GM20000 (cell line): ENCODE measurements around the gene PTPN3.

Experiments used
- DNase-seq: peaks from one replicate; pipeline ENCODE4 v3.0.0; 2012; ENCODE audit warnings: low spot score
- TF ChIP-seq, protein P1 (sequence below): IDR thresholded peaks from 2 replicates; pipeline ENCODE4 v1.5.1; 2012; ENCODE audit warnings: mild to moderate bottlenecking, control low read depth; ENCODE audit errors: extremely low read depth, missing control alignments

The PTPN3 gene

DNA sequence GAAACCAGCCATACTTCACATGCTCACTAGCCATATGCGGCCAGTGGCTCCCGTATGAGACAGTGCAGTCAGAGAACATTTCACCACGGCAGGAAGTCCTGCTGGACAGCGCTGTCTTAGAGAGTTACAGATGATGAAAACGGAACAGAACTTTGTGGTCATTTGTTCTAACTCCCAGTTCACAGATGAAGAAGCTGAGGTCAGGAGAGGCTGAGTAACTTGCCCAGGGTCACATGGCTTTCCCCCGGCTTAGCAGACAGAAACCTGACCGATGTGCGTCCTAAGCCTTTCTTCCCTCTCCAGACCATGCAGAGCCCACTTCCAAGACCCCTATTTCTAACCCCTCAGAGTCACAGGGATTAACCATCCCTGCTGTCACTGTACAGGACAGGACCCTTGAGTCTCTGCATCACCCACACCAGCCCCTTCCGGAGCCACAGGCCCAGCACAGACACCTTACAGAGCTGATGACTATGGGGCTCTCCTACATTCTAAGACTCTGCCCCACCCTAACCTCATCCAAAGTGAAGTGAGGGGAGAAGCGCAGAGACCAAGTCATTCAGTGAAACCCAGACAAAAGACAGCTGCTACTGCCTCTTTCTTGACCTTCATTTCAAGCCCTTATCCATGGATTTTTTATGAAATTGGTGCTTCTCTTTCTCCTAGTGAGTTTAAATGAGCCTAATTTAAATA lies 86.9 kb downstream of the PTPN3 start:
- TF ChIP-seq, protein P1, sequence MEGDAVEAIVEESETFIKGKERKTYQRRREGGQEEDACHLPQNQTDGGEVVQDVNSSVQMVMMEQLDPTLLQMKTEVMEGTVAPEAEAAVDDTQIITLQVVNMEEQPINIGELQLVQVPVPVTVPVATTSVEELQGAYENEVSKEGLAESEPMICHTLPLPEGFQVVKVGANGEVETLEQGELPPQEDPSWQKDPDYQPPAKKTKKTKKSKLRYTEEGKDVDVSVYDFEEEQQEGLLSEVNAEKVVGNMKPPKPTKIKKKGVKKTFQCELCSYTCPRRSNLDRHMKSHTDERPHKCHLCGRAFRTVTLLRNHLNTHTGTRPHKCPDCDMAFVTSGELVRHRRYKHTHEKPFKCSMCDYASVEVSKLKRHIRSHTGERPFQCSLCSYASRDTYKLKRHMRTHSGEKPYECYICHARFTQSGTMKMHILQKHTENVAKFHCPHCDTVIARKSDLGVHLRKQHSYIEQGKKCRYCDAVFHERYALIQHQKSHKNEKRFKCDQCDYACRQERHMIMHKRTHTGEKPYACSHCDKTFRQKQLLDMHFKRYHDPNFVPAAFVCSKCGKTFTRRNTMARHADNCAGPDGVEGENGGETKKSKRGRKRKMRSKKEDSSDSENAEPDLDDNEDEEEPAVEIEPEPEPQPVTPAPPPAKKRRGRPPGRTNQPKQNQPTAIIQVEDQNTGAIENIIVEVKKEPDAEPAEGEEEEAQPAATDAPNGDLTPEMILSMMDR: no peak
- peak; percentile 68 for DNase-seq

DNA sequence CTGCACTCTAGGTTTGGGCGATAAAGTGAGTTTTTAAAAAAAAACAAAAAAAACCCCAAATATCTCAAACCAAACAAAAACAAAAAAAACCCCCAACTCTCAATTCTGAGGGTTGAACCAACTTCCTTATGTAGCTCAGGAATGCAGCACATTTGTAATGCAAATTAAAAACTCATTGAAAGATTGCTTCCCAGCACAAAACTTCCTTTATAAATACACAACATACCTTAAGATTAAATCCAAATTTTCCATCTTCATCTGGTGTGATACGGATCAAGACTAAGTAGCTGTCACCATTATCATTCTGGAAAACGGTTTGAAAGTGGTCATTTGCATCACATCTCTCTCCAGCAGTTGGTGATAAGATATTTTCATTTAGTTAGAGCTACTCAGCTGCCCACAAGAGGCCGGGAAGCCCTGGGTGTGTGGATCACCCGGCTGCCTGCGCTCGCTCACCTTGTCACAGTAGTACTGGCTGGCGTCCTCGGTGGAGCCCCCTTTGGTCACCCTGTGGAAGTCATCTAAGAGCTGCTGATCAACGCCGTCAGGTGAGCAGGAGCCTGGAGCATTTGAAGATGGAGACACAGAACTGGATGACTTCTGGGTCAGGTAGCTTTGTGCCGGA lies 88.2 kb downstream of the PTPN3 start:
- TF ChIP-seq, protein P1: no peak
- no peak for DNase-seq

DNA sequence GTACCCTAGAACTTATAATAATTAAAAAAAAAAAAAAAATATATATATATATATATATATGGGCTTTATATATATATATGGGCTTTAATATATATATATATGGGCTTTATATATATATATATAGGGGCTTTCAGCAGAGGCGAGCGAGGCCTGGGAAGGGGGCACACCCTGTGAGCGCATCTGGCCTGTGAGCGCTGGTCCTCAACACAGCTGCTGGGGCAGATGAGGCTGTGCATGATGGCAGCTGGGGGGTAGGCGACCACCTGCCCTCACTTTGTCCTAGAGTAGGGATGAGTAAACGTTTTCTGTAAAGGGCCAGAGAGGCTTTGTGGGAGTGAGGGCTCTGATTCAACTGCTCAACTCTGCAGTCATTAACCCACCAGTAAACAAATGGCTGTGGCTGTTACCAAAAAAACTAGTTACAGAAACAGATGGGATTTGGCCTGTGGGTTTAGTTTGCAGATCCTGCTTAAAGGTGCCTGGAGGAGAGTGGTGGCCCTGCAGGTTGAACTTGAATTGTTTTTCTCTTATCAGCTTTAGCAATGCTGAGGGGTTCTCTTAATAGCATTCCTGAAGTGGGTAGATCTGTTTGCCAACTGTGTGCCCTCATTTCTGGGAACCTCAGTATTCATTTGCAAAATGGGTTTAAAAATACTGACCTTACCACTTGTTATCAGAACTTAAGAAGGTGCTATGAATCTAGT lies 89.2 kb downstream of the PTPN3 start:
- TF ChIP-seq, protein P1: no peak
- DNase-seq: no peak

DNA sequence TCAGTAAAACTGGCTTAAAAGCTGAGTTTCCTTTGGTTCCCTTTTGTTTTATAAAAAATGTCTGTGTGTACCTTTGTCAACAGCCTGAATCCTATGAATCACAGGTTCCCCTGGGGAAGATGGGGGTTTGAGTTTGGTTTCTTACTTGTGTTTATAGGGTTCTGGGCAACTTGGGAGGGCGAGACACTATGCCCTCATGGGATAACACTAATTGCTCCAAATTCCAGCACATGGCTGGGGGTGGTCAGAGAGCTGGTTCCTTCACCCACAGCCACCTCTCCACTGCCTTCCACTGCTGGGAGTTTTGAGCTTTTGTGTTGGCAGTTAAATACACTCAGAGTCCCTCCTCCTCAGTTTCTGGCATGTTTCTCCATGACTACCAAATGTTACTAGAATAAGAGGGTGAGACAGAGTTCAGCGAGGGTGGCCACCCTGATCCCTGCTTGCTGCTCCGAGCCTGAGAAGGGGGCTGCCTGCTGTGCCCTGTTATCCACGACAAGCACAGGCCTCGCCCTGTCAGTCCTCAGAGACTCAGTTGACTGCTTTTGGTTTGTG lies 94.3 kb downstream of the PTPN3 start:
- DNase-seq: no peak

DNA sequence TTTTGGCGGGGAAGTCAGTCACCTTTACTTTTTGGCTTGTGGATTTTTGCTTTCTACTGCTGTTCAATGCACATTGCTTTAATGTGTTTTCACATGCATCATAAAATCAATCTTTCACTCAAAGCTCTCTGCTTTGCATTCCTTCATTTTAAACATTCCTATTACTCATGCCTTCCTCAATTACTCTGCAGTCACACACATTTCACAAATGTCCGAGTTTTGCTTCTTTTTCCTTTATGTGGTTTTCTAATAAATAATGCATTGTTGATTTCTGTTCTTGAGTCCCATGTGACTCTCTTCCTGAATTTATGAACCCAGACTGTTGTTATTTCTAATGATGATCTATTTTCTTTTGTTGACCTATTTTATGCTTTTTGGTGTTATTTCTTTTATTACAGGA lies 95.0 kb downstream of the PTPN3 start:
- DNase-seq: no peak

More for the DNA sequence above, 94.3 kb downstream of the PTPN3 start:
- TF ChIP-seq, protein P1: no peak

DNA sequence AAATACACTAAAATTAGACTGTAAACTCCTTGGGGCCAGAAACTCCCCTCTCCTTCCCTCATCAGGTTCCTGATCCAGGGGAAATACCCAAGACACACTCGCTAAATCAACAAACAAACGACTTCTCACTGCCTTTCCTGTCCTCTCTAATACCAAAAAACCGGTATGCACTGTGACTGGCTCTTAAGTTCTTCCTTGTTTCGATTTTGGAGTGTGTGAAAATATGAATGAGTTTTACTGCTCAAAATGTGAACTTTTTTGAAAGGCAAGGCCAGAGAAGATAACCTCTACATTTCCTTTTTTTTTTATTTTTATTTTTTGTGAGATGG lies 96.2 kb downstream of the PTPN3 start:
- DNase-seq: peak; percentile 42
- TF ChIP-seq, protein P1: no peak

More for the DNA sequence above, 95.0 kb downstream of the PTPN3 start:
- TF ChIP-seq, protein P1: no peak
